Measurements from ENCODE around the gene SLC26A11. TPM values are rescaled to one million over a fixed set of nuclear protein-coding genes. Genes with fewer than 3 reads are reported as not detected.
A peak's percentile ranks its signal among the peaks of the same experiment; 100 is the strongest.
"Not testable (repeated sequence)": the region's sequence is repeated elsewhere in the genome, so short reads cannot be mapped to it uniquely, and the experiment has no call there.

Gene SLC26A11
- total RNA-seq, 1 donor from 2014 or later: 50.1 TPM

GRCh38 chr17:80195671-80196529 lies 24.3 kb upstream of the SLC26A11 start:
- H3K27ac Mint-ChIP-seq (ENCODE audit: unreplicated experiment): no peak overlapping the region

GRCh38 chr17:80196652-80197051 lies 23.6 kb upstream of the SLC26A11 start:
- peak overlapping the region; percentile 31 for H3K4me3 Mint-ChIP-seq (ENCODE audit: unreplicated experiment)
- peaks cover 12% of the 10 kb centered on the region for H3K27me3 Mint-ChIP-seq (ENCODE audit: unreplicated experiment)
- no peak overlapping the region for H3K27ac Mint-ChIP-seq (ENCODE audit: unreplicated experiment)
- no peak for DNase-seq (ENCODE audit: low spot score)
- peaks cover 4% of the 10 kb centered on the region for H3K36me3 Mint-ChIP-seq (ENCODE audit: low read depth, unreplicated experiment)
- peaks cover 7% of the 10 kb centered on the region for H3K4me1 Mint-ChIP-seq (ENCODE audit: unreplicated experiment)
- no peak for TF ChIP-seq CTCF (IDR thresholded peaks at IDR 0.05; ENCODE audit: unreplicated experiment)
- H3K9me3 Mint-ChIP-seq (ENCODE audit: unreplicated experiment): no peaks in the 10 kb centered on the region

More at GRCh38 chr17:80195671-80196529, 24.3 kb upstream of the SLC26A11 start:
- H3K4me3 Mint-ChIP-seq (ENCODE audit: unreplicated experiment): no peak overlapping the region
- peak; percentile 100 for TF ChIP-seq CTCF (IDR thresholded peaks at IDR 0.05; ENCODE audit: unreplicated experiment)
- H3K4me1 Mint-ChIP-seq (ENCODE audit: unreplicated experiment): peaks cover 7% of the 10 kb centered on the region
- no peaks in the 10 kb centered on the region for H3K9me3 Mint-ChIP-seq (ENCODE audit: unreplicated experiment)
- peaks cover 9% of the 10 kb centered on the region for H3K27me3 Mint-ChIP-seq (ENCODE audit: unreplicated experiment)
- DNase-seq (ENCODE audit: low spot score): peak; percentile 55
- H3K36me3 Mint-ChIP-seq (ENCODE audit: low read depth, unreplicated experiment): peaks cover 4% of the 10 kb centered on the region

- Mint-ChIP-seq H3K27ac (ENCODE audit: unreplicated experiment) (no peak overlapping the region), H3K4me3 (ENCODE audit: unreplicated experiment) (no peak overlapping the region), H3K9me3 (ENCODE audit: unreplicated experiment) (no peaks in the 10 kb centered on the region), H3K4me1 (ENCODE audit: unreplicated experiment) (peaks cover 2% of the 10 kb centered on the region), H3K27me3 (ENCODE audit: unreplicated experiment) (peaks cover 8% of the 10 kb centered on the region), H3K36me3 (ENCODE audit: low read depth, unreplicated experiment) (peaks cover 7% of the 10 kb centered on the region)
- no peak for TF ChIP-seq CTCF (IDR thresholded peaks at IDR 0.05; ENCODE audit: unreplicated experiment)
- DNase-seq (ENCODE audit: low spot score): no peak
Observed at GRCh38 chr17:80198144-80198661, 22.0 kb upstream of the SLC26A11 start.

DNA sequence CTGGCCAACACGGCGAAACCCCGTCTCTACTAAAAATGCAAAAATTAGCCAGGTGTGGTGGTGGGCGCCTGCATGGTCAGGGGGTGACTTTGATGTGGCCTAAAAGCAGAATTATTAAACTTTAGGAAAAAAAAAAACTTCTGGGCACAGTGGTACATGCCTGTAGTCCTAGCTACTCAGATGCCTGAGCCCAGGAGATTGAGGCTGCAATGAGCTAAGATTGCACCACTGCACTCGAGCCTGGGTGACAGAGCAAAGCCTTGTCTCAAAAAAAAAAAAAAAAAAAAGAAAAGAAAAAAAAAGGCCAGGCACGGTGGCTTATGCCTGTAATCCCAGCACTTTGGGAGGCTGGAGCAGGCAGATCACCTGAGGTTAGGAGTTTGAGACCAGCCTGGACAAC lies 20.9 kb upstream of the SLC26A11 start:
- not testable (repeated sequence) for H3K36me3 Mint-ChIP-seq (ENCODE audit: low read depth, unreplicated experiment); H3K9me3 Mint-ChIP-seq (ENCODE audit: unreplicated experiment); H3K4me3 Mint-ChIP-seq (ENCODE audit: unreplicated experiment); DNase-seq (ENCODE audit: low spot score); H3K27me3 Mint-ChIP-seq (ENCODE audit: unreplicated experiment); H3K27ac Mint-ChIP-seq (ENCODE audit: unreplicated experiment); H3K4me1 Mint-ChIP-seq (ENCODE audit: unreplicated experiment)

- Mint-ChIP-seq H3K4me1 (ENCODE audit: unreplicated experiment) (peaks cover 2% of the 10 kb centered on the region), H3K27me3 (ENCODE audit: unreplicated experiment) (peaks cover 7% of the 10 kb centered on the region), H3K4me3 (ENCODE audit: unreplicated experiment) (no peak overlapping the region), H3K9me3 (ENCODE audit: unreplicated experiment) (no peaks in the 10 kb centered on the region), H3K36me3 (ENCODE audit: low read depth, unreplicated experiment) (peaks cover 7% of the 10 kb centered on the region), H3K27ac (ENCODE audit: unreplicated experiment) (no peak overlapping the region)
- TF ChIP-seq CTCF (IDR thresholded peaks at IDR 0.05; ENCODE audit: unreplicated experiment): no peak
- DNase-seq (ENCODE audit: low spot score): no peak
Observed at GRCh38 chr17:80201446-80201845, 18.8 kb upstream of the SLC26A11 start.

Measured in endothelial cell (in vitro differentiated cells).